Measurements from ENCODE around the gene FRMD5.

FRMD5 gene

GRCh38 chr15:43975326-43975725 lies 219.7 kb downstream of the FRMD5 start:
- DNase-seq (ENCODE audit: low spot score), result no peak

GRCh38 chr15:43974852-43975251 lies 220.2 kb downstream of the FRMD5 start:
- no peak for DNase-seq (ENCODE audit: low spot score)

GRCh38 chr15:43969802-43970375 lies 225.2 kb downstream of the FRMD5 start:
- DNase-seq (ENCODE audit: low spot score), result no peak

- no peak for DNase-seq (ENCODE audit: low spot score)
Observed at GRCh38 chr15:43968551-43968950, 226.5 kb downstream of the FRMD5 start.

GRCh38 chr15:43966646-43967045 lies 228.4 kb downstream of the FRMD5 start:
- peak; percentile 12 for DNase-seq (ENCODE audit: low spot score)

- peak; percentile 48 for DNase-seq (ENCODE audit: low spot score)
Observed at GRCh38 chr15:43958861-43959330, 236.2 kb downstream of the FRMD5 start.

- no peak for DNase-seq (ENCODE audit: low spot score)
Observed at GRCh38 chr15:43957724-43958123, 237.3 kb downstream of the FRMD5 start.

- no peak for DNase-seq (ENCODE audit: low spot score)
Observed at GRCh38 chr15:43955140-43955539, 239.9 kb downstream of the FRMD5 start.

- no peak for DNase-seq (ENCODE audit: low spot score)
Observed at GRCh38 chr15:43954181-43954621, 240.9 kb downstream of the FRMD5 start.

- no peak for DNase-seq (ENCODE audit: low spot score)
Observed at GRCh38 chr15:43953402-43953801, 241.7 kb downstream of the FRMD5 start.

- DNase-seq (ENCODE audit: low spot score), result no peak
Observed at GRCh38 chr15:43950531-43950930, 244.5 kb downstream of the FRMD5 start.

- no peak for DNase-seq (ENCODE audit: low spot score)
Observed at GRCh38 chr15:43948691-43949325, 246.3 kb downstream of the FRMD5 start.

GRCh38 chr15:43943511-43943910 lies 251.6 kb downstream of the FRMD5 start:
- no peak for DNase-seq (ENCODE audit: low spot score)

GRCh38 chr15:43942194-43942593 lies 252.9 kb downstream of the FRMD5 start:
- DNase-seq (ENCODE audit: low spot score), result no peak

- no peak for DNase-seq (ENCODE audit: low spot score)
Observed at GRCh38 chr15:43941555-43941954, 253.5 kb downstream of the FRMD5 start.

GRCh38 chr15:43941071-43941470 lies 254.0 kb downstream of the FRMD5 start:
- no peak for DNase-seq (ENCODE audit: low spot score)

GRCh38 chr15:43939070-43939469 lies 256.0 kb downstream of the FRMD5 start:
- no peak for DNase-seq (ENCODE audit: low spot score)

GRCh38 chr15:43934480-43934879 lies 260.6 kb downstream of the FRMD5 start:
- DNase-seq (ENCODE audit: low spot score), result no peak

- DNase-seq (ENCODE audit: low spot score), result no peak
Observed at GRCh38 chr15:43932907-43933306, 262.2 kb downstream of the FRMD5 start.

- no peak for DNase-seq (ENCODE audit: low spot score)
Observed at GRCh38 chr15:43931790-43932435, 263.2 kb downstream of the FRMD5 start.

GRCh38 chr15:43931119-43931518 lies 264.0 kb downstream of the FRMD5 start:
- no peak for DNase-seq (ENCODE audit: low spot score)

GRCh38 chr15:43930556-43930955 lies 264.5 kb downstream of the FRMD5 start:
- DNase-seq (ENCODE audit: low spot score), result no peak

- peak; percentile 24 for DNase-seq (ENCODE audit: low spot score)
Observed at GRCh38 chr15:43930079-43930478, 265.0 kb downstream of the FRMD5 start.

Measured in AG08396 (cell line).